HG03575 (cell line): ENCODE measurements around the gene CPA1.

Experiments used
- ATAC-seq: cut with Tn5 transposase; IDR thresholded peaks from one replicate; pipeline ENCODE4 v1.9.1; 2021; ENCODE audit not compliant: unreplicated experiment, insufficient number of reproducible peaks, low FRiP score; ENCODE audit errors: extremely low read depth

Gene CPA1

GRCh38 chr7:130379921-130380860 lies at the start of gene CPA1:
CPA1 (plus strand) TSS chr7:130380494; CDS start chr7:130380521, 27 bp downstream.
- ATAC-seq = no peak

- no peak for ATAC-seq
Measured at GRCh38 chr7:130332259-130333053, 47.8 kb upstream of the CPA1 start.

- ATAC-seq = no peak
Measured at GRCh38 chr7:130333832-130334231, 46.5 kb upstream of the CPA1 start.

GRCh38 chr7:130334274-130334673 lies 46.0 kb upstream of the CPA1 start:
- no peak for ATAC-seq

GRCh38 chr7:130337410-130337971 lies 42.8 kb upstream of the CPA1 start:
- no peak for ATAC-seq

- ATAC-seq = no peak
Measured at GRCh38 chr7:130338233-130338632, 42.1 kb upstream of the CPA1 start.

- ATAC-seq = no peak
Measured at GRCh38 chr7:130341882-130342281, 38.4 kb upstream of the CPA1 start.

- ATAC-seq = no peak
Measured at GRCh38 chr7:130342701-130343380, 37.5 kb upstream of the CPA1 start.

- ATAC-seq = no peak
Measured at GRCh38 chr7:130344271-130344866, 35.9 kb upstream of the CPA1 start, which contains the start of gene CPA5. CPA5 (plus strand) TSS chr7:130344816; CDS start chr7:130346486, 1,670 bp downstream.

- ATAC-seq = no peak
Measured at GRCh38 chr7:130345136-130345535, 35.2 kb upstream of the CPA1 start.

GRCh38 chr7:130345725-130346124 lies 34.6 kb upstream of the CPA1 start:
- no peak for ATAC-seq

- ATAC-seq = no peak
Measured at GRCh38 chr7:130346177-130346905, 34.0 kb upstream of the CPA1 start.

- no peak for ATAC-seq
Measured at GRCh38 chr7:130346941-130347340, 33.4 kb upstream of the CPA1 start.

GRCh38 chr7:130349911-130350782 lies 30.1 kb upstream of the CPA1 start:
- ATAC-seq = no peak

GRCh38 chr7:130350945-130351790 lies 29.1 kb upstream of the CPA1 start:
- no peak for ATAC-seq

GRCh38 chr7:130351791-130352090 lies 28.6 kb upstream of the CPA1 start:
- ATAC-seq = no peak
